Forelimb muscle (tissue), 1 donor: Measurements from ENCODE around the gene KRTAP22-2. TPM values are rescaled to one million over a fixed set of nuclear protein-coding genes. Genes with fewer than 3 reads are reported as not detected.

Experiments
- DNase-seq: peaks from one replicate; pipeline ENCODE4 v3.0.0-alpha.2; 2013; ENCODE audit warnings: low read depth
- polyA plus RNA-seq: library from polyadenylated mRNA; unstranded; fragments of 120-200 nt; gene quantifications from one replicate; pipeline ENCODE4 v1.2.1, GENCODE V29; 2013; ENCODE audit not compliant: insufficient read length

The KRTAP22-2 gene
- polyA plus RNA-seq, 1 donor: not detected

DNA sequence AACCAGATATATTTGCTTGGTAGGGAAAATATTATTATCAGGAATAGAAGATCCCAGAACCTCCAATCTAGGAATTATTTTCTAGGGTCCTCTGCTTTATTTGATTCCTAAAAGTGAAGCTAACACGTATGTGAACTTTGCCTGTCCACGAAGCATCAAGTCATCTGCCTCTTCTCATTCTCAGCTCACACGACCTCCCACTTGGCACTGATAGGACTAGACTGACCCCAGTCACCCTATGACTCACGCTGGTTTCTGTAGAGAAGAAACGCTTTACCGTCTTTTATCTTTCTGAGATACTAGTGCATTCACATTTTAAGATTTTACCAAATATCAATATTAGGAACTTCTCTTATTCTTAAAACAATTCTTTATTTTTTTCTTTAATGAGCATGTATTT lies 27.1 kb downstream of the KRTAP22-2 start:
- DNase-seq: no peak

DNA sequence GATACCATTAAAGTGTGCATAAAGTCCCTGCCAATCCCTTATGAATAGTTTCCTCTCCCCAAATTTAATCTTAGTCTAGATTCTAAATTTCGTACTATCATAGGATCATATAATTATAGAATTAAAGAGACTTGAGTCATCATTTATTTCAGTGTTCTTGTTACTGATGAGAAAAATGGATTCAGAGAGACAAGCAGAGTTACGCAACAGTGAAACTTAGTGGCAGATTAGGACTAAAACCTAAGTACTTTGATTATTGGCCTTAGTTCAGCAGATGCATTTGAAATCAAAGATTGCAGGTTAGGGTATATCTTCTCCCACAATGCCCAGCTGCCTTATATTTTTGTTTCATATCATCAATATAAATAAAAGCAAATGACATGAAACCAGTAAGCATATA lies 28.2 kb downstream of the KRTAP22-2 start:
- no peak for DNase-seq

- no peak for DNase-seq
Observed at GRCh38 chr21:30561264-30561895, 28.8 kb downstream of the KRTAP22-2 start, which contains the start of gene KRTAP19-7. TSS of gene KRTAP19-7 (minus strand) at chr21:30561314. CDS start at chr21:30561289, 25 bp downstream.

GRCh38 chr21:30555095-30555494 lies 35.1 kb downstream of the KRTAP22-2 start:
- no peak for DNase-seq

DNA sequence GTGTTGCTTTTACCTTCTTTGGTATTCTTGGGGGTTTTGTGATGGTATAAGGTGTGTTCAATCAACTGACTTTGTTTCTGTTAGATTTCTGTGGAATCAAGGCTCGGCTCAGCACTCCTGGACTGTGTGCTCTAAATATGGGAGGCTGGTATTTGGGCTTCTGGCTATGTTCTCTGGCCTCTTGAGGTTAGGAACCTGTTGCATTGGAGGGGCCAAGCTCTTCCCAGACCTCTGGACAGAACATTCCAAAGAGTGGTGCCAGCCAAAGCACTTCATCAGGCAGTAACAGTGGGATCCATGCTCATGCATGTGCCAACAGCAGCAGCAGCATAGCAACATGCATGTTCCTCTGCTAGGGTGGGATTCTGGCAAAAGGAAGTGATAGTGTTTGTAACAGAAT lies 37.4 kb downstream of the KRTAP22-2 start:
- no peak for DNase-seq

GRCh38 chr21:30541764-30542163 lies 48.4 kb downstream of the KRTAP22-2 start, which contains the start of gene KRTAP19-6:
TSS of gene KRTAP19-6 (minus strand) at chr21:30541864. CDS start at chr21:30541833, 31 bp downstream.
- DNase-seq: no peak

Other genes with a start within 250 kb of the KRTAP22-2 start
- not detected for gene KRTAP23-1, start 241.8 kb downstream of the KRTAP22-2 start, polyA plus RNA-seq
- gene KRTAP13-2, start 218.1 kb downstream of the KRTAP22-2 start, polyA plus RNA-seq: not detected
- gene KRTAP13-1, start 194.4 kb downstream of the KRTAP22-2 start, polyA plus RNA-seq: not detected
- not detected for gene KRTAP13-3, start 164.5 kb downstream of the KRTAP22-2 start, polyA plus RNA-seq
- gene KRTAP13-4, start 160.2 kb downstream of the KRTAP22-2 start, polyA plus RNA-seq: not detected
- gene KRTAP15-1, start 150.1 kb downstream of the KRTAP22-2 start, polyA plus RNA-seq: not detected
- gene KRTAP19-1, start 110.0 kb downstream of the KRTAP22-2 start, polyA plus RNA-seq: not detected
- gene KRTAP19-2, start 103.0 kb downstream of the KRTAP22-2 start, polyA plus RNA-seq: not detected
- not detected for gene KRTAP19-3, start 98.4 kb downstream of the KRTAP22-2 start, polyA plus RNA-seq
- gene KRTAP19-4, start 93.2 kb downstream of the KRTAP22-2 start, polyA plus RNA-seq: not detected
- gene KRTAP19-5, start 88.3 kb downstream of the KRTAP22-2 start, polyA plus RNA-seq: not detected
- gene KRTAP19-6, start 48.5 kb downstream of the KRTAP22-2 start, polyA plus RNA-seq: not detected
- not detected for gene KRTAP19-7, start 29.1 kb downstream of the KRTAP22-2 start, polyA plus RNA-seq
- gene KRTAP6-3, start 2.0 kb upstream of the KRTAP22-2 start, polyA plus RNA-seq: not detected
- gene KRTAP6-2, start 8.5 kb upstream of the KRTAP22-2 start, polyA plus RNA-seq: not detected
- not detected for gene KRTAP22-1, start 10.7 kb upstream of the KRTAP22-2 start, polyA plus RNA-seq
- gene KRTAP6-1, start 23.5 kb upstream of the KRTAP22-2 start, polyA plus RNA-seq: not detected
- not detected for gene KRTAP20-1, start 26.0 kb upstream of the KRTAP22-2 start, polyA plus RNA-seq
- gene KRTAP20-4, start 30.2 kb upstream of the KRTAP22-2 start, polyA plus RNA-seq: not detected
- gene KRTAP20-2, start 44.8 kb upstream of the KRTAP22-2 start, polyA plus RNA-seq: not detected
- gene KRTAP20-3, start 52.5 kb upstream of the KRTAP22-2 start, polyA plus RNA-seq: not detected
- gene KRTAP21-3, start 128.4 kb upstream of the KRTAP22-2 start, polyA plus RNA-seq: not detected
- gene KRTAP21-2, start 156.9 kb upstream of the KRTAP22-2 start, polyA plus RNA-seq: not detected
- gene KRTAP21-1, start 165.0 kb upstream of the KRTAP22-2 start, polyA plus RNA-seq: not detected
- gene KRTAP8-1, start 222.9 kb upstream of the KRTAP22-2 start, polyA plus RNA-seq: not detected
- not detected for gene KRTAP7-1, start 239.4 kb upstream of the KRTAP22-2 start, polyA plus RNA-seq